COLO668 (cell line): ENCODE measurements around the gene TIGD6.
"Not testable (repeated sequence)": the region's sequence is repeated elsewhere in the genome, so short reads cannot be mapped to it uniquely, and the experiment has no call there.

Source experiments
- DNase-seq: peaks from one replicate; lab custom pipeline; 2025; ENCODE audit not compliant: unreplicated experiment; lab: John Stamatoyannopoulos, UW

The TIGD6 gene

DNA sequence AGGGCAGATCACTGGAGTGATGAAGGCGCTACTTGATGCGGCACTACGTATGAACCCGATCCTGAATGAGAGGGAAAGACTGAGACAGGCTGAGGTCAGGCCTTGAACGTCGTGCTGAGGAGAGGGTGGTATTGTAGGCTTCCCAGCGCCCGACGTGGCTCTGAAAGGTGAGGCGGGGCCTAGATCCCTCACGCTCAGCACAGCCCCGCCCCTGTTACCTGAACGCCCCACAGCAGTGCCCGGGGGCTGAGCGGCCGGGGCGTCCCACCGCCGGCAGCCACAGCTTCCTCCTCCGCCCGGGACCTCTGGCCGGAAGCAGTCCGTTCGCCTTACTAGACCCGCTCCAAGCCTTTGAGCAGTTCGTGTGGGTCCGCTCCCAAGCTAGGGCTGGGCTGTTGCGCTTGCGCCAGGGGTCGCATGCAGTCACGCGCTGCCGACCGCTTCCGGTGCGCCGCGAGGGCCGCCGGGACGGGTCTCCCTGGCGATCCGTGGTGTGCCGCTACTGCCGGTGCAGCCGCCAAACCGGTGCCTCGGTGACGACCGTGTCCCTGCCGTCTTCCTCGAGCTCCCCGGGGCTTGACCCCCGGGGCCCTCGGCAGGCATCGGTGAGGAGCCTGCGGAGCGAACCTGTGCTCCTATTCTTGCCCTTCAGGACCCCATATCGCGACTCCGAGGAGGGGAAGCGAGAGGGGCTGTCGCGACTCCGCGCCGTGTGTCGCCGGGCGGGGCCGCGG lies at the start of gene TIGD6, which contains the start of gene HMGXB3:
TIGD6 (minus strand) TSS at position 399 of the 734 bp plus-strand sequence. CDS start 4,306 bp downstream, outside the sequence.
HMGXB3 (plus strand) TSS at position 484 of the 734 bp plus-strand sequence. CDS start 4,114 bp downstream, outside the sequence.
- DNase-seq = peak; percentile 87

DNA sequence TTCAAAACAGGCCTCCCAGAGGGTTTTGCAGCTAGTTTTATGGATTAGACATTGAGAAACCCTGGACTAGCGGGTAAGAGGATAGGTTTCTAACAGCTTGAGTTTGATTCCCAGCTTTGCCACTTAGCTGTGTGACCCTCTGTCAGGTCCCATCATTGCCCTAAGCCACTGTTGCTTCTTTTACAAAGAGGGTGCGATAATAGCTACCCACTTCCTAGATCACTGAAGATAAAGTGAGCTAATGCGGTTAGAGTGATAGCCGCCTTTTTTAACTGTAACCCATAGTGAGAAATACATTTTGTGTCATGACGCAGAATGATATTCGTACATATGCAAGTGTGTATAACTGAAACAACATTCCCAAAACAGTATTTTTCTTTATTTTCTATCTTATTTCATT lies 45.6 kb upstream of the TIGD6 start:
- no peak for DNase-seq

DNA sequence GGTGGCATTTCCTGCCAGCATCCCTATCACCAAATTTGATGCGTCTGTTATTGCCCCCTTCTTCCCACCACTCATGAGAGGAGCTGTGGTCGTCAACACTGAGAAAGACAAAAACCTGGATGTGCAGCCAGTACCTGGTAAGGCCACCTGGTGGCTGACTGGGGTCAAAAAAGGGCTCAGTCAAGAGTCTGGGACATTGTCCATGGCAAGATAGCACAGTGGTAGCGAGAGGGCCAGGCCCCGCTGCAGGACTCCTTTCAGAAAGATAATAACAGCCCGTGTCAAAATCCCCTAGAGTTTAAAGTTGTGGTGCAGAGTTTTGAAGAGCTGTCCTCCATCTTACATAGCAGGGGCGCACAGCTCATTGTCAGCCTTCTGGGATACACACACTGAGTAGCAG lies 45.1 kb upstream of the TIGD6 start:
- DNase-seq = no peak

DNA sequence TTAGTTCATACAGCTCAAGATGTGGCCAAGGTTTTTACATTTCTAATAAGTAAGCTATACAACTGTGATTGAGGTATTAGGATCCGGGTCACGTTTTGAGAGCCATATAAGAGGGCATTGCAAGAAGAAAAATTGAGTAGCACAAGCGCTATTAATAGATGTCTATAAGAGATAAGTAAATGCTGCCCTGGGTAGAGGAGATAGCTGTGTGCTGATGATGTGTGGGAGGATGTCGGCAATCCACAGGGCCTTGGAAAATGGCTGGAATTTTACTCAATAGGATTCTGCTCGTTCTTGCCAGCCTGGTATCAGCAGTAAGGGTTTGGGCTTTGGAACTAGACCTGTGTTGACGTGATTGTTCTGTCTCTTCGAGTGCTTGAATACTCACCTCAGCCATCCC lies 44.3 kb upstream of the TIGD6 start:
- DNase-seq = no peak

DNA sequence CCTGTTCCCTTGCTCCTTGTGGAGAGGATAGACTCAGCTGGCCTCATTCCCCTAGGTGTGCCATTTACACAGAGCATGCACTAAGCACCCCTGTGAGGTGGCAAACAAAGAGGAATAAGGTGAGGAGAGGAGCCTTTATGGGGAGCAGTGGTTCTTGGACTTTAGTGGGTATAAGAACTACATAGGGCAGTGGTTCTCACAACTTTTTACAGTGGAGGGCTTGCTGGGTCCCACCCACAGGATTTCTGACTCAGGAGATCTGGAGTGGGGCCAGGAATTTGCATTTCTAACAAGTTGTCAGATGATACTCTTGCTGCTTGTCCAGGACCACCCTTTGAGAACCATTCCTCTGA lies 43.9 kb upstream of the TIGD6 start:
- no peak for DNase-seq

DNA sequence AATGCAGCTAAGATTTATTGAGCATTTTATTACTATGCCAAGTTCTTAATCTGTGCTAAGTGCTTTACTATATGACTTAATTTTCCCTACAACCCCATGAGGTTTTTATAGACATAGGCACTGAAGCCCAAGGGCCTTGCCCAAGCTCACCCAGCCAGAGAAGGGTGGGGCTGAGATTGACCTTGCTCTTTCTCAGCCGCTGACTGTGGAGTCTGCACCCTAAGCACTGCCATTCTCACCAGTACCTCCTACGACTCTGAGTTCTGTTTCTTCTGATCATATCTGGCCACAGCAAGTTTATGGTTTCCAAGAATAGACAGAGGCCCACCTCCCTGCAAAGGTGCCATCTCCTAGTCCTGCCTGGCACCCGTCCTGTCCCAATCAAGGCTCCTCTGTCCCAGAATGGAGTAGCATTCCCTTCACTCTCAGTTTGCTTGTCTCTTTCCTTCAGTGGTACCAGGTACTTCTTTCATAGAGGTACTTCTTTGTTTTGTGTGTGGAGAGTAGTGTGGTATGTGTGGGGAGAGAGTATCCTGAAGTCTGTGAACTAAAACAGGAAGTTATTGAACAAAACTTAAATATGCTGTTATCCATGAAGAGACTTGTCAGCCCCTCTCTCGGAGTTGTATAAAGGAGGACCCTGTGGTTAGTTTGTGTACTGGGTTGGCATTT lies 43.3 kb upstream of the TIGD6 start:
- no peak for DNase-seq

DNA sequence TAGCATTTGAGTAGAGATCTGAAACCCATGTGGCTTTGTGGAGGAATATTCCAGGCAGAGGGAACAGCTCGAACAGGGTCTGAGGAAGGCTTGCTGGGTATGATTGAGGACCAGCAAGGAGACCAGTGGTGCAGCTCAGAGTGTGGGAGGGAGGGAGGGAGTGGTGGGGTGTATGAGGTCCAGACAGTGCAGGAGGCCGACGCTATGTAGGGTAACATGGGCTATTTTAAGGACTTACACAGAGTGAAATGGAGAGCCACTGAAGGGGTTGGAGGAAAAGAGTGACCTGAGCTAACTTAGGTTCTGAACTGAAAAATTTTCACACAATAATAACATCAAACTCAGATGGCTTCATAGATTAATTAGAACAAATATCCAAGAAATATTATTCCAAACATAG lies 42.0 kb upstream of the TIGD6 start:
- DNase-seq = no peak

DNA sequence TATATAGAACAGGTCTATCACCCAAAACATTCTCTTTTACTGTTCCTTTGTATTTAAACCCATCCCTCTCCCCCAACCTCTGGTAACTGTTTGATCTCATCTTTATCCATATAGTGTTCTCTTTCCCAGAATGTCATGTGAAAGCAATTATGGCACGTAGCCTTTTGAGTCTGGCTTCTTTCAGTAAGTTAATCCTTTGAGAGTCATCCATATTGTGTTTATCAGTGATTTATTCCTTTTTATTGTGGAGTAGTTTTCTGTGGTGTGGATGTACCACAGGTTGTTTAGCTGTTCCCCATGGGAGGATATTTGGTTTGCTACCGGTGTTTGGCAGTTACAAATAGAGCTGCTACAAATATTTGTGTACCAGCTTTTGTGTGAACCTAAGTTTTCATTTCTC lies 38.1 kb upstream of the TIGD6 start:
- no peak for DNase-seq

DNA sequence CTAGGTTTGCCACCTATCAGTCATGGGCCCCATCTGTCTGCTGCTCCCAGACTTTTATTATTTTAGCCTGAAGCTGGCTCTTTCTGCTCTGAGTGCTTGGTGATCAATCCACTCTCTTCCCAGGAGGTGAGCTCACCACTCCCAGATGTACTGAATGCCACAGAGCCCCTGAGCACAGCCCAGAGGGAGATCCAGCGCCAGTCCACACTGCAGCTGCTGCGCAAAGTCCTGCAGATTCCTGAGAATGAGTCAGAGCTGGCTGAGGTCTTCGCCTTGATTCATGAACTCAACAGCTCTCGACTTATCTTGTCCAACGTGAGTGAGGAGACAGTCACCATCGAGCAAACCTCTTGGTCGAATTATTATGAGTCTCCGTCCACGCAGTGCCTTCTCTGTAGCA lies 36.1 kb upstream of the TIGD6 start:
- DNase-seq = no peak

DNA sequence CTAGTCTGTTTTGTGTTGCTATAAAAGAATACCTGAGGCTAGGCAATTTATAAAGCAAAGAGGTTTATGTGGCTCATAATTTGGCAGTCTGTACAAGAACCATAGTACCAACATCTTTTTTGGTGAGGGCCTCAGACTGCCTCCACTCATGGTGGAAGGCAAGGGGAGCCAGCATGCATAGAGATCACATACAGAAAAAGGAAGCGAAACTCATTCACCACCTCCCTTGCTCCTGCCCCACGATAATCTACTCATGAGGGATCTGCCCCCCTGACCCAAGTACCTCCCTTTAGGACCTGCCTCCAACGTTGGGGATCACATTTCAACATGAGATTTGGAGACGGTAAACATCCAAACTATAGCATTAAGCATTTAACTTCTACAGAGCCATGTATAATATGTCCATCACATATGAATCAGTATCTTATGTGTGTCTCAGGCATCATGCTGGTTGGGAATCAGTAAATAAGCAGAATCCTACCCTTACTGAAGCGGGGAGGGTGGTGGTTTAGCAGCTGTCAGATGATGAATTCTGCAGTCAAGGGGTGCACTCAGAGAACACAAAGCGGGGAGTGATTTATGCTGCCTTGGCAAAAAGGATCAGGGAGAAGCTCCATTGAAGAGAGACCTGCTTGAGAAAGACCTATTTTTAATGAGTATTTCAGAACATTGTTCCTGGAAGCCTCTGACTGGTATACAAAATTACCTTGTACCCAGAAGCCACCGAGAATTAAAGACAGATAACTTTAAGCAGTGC lies 34.9 kb upstream of the TIGD6 start:
- DNase-seq = no peak

DNA sequence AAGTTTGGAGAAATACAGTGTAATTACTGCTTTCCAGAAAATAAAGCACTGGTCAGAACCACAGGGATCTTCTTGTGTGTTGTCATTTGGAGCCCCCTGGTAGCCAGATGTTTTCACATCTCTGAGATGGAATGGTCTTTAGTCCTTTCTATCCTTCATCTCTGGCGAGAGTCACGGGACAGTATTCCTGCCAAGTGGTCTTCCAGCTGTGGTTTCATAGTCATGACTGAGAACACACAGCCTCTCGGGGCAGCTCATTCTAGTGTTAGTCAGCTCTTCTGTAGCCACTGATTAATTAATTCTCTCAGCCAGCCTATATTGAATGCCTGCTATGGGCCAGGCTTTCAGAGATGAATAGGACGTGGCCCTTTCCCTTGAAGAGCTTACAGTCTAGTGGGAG lies 34.2 kb upstream of the TIGD6 start:
- no peak for DNase-seq

DNA sequence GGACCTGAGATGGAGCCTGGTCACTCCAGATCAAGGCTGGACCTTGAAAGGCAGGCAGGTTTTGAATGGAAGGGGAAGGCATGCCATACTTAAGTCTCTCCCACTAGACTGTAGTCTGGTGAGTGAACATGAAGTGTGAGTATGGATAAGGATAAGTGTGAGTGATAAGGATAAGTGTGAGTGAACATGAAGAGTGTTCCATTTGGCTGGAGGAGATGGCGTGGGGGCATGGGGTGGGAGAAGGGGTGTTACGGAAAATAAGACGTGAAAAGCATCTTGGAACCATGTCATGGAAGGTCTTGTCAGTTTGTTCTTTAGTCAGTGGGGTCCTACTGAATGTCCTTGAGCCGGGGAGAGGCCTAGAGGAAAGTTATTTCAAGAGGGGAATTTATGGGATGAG lies 32.9 kb upstream of the TIGD6 start:
- DNase-seq = no peak

DNA sequence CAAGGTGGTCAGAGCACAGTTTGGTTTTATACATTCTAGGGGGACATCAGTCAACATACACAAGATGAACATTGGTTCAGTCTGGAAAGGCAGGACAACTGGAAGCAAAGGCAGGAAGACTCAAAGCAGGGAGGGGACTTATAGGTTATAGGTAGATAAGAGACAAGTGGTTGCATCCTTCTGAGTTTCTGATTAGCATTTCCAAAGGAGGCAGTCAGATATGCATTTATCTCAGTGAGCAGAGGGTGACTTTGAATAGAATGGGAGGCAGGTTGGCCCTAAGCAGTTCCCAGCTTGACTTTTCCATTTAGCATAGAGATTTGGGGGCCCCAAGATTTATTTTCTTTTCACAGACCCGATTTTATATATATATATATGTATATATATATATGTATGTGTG lies 27.6 kb upstream of the TIGD6 start:
- not testable (repeated sequence) for DNase-seq

DNA sequence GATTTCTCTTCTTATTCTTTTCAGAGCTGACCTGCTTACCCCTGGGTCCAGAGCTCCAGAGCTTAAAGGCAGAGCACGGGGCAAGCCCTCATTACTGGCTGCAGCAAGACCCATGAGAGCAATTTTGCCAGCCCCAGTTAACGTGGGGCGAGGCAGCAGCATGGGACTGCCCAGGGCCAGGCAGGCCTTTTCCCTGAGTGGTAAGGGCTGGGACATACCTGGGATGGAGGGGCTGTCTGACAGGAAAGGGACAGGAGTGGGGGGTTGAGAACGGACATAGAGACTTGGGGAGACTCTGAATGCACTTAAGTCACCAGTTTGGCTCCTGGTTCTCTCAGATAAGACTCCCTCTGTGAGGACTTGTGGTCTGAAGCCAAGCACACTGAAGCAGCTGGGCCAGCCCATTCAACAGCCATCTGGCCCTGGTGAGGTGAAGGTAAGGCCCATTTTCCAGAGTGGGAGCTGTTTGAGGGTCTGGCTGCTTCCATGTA lies 26.3 kb upstream of the TIGD6 start:
- DNase-seq = no peak

DNA sequence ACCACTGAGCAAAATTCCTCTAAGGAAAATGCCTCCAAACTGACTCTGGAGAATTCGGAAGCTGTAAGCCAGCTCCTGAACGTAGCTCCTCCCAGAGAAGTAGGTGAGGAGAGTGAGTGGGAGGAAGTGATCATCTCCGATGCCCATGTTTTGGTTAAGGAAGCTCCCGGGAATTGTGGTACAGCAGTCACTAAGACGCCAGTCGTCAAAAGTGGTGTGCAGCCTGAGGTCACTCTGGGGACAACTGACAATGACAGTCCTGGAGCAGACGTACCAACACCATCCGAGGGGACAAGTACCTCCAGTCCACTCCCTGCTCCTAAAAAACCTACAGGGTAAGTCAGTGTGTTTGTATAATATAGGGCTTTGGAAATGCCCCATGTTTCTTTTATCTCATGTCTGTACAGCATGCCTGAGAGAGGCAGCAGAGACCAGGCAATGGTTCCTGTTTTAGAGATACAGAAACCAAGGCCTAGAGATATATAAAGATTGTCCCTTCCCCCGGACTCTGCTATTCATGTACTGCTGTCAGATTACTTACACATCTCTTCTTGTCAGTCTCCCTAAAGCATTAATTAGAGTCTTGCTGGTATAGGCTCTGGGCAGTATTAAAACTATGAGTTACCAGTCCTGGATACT lies 24.0 kb upstream of the TIGD6 start:
- no peak for DNase-seq

DNA sequence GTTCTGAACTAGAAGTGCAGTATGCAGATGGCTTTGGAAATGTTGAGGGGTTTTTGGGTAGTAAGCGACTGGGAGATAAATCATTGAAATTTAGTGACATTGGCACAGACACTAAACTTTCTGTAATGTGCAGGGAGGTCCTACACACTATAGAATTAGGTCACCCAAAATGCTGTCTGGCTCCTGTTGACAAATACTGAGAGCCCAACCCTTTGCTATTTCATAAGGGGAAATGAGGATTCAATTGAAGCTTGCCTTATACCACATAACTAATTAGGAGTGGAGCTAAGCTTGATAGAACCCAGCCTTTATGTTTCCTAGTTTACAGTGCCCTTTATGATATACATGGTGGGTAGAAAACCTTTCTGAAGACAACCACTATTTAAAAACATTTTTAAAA lies 22.7 kb upstream of the TIGD6 start:
- DNase-seq = no peak

DNA sequence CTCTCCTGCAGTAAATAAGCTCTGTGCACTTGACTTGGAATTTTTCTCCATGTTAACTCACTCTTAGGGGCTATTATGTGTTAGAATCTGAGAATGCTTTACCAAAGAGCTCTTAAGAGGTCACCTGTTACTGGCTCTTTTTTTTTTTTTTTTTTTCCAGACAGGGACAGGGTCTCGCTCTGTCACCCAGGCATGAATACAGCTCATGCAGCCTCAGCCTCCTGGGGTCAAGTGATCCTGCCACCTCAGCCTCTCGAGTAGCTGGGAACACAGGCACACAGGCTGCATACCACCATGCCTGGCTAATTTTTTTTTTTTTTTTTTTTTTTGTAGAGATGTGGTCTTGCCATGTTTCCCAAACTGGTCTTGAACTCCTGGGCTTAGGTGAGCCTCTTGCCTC lies 22.2 kb upstream of the TIGD6 start:
- no peak for DNase-seq

DNA sequence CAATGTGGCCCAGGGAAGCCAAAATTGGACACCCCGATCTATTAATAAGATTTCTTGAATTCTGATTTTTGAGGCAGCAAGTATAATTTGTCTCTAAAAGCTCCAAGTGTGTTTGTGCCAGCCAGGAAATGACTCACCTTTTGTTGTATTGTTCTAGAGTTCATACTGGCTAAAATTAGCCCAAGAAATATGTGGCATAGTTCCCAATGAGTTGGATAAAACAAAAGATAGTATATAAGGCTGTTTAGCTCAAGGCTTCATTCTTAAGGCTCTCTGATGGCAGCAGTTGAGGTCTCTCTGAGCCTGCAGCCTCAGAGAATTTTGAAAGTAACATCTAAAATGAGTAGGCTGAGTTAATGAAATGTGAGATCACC lies 21.7 kb upstream of the TIGD6 start:
- no peak for DNase-seq

DNA sequence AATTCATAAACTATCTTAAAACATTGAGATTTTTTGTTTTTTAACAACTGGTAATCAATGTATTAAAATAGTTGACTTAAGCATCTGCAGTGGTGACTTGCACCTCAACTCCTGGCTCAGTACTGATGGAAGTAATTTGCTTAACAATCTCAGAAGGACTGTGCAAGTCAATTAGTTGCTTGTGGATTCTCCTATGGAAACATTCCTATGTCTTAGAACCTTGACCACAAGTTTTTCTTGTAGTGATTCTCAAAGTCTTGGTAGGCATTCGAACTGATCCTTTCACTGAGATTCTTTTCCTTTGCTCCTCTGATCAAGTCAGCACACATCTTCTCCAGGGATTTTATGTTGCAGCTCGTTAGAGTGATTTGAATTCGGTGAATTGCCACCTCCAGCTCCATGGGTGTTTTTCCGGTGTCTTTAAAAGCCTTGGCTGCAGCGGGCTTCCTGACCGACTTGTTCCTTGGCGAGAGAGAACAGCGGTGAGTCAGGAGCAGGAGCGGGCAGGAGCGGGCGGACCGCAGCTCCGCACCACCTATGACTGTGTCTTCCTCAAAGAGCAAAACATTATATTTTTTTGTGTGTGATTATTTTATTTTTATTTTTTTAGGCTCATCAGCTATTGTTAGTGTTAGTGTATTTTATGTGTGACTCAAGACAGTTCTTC lies 21.2 kb upstream of the TIGD6 start:
- no peak for DNase-seq

DNA sequence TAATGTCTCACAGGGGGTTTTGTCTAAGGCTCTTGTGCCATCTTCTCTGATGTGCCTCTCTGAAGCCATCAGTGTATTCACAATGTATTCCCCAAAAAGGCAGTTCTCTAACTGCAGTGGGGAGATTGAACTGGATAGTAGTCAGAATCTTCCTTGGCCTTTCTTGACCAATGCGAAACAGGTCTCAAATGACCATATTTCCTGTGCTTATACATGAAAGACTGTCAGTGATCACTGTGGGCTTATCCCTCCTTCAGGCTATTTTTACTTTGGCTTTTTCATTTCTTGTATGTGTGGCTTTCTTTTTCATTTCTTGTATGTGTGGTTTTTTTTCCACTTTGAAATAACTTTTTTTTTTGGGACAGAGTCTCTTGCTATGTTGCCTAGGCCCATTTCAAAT lies 19.8 kb upstream of the TIGD6 start:
- DNase-seq = no peak
